CD4-positive, alpha-beta T cell treated with Interleukin-17A for 4 hours (primary cell): Measurements from ENCODE around the gene SMOC2.

Experiments
- DNase-seq: peaks from one replicate; pipeline ENCODE4 v3.0.0-alpha.2; 2020; ENCODE audit warnings: mixed read lengths

The SMOC2 gene

DNA sequence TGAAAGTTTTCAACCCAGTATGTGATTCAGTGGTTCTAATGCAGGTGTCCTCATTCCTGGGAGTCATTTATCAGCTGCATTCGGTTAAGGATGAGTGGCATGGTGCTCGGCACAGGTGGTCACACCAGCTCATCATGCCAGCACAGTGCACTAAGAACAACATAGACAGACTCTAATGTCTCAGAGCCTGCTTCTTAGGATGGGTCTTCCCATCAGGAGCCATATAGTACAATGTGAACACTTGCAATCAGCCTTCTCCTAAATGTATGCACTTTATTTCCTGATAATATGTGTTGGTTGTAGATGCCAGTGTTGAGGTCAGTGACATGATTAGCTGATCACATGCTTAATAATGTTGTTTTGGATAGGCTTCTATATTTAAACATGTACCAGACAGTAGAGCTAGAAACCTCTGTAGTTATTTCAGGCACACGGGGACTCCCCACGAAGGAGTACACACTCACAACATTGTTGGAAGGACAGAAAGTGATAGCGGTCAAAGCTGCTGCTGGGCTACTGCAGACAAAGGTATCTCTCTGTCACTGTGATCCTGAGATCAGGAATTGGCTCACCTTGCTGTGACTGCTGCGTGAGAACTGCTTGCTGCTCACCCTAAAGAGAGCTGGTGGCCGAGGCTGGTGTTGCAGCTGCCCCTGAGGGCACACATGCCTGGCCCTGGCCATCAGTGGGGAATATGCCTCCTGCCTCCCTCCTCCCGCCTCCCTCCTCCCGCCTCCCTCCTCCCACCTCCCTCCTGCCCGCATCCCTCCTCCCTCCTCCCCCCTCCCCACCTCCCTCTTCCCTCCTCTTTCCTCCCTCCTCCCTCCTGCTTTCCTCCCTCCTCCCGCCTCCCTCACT lies 195.4 kb downstream of the SMOC2 start:
- no peak for DNase-seq

- DNase-seq = no peak
These were observed 196.8 kb downstream of the SMOC2 start for GRCh38 chr6:168637834-168638233.

DNA sequence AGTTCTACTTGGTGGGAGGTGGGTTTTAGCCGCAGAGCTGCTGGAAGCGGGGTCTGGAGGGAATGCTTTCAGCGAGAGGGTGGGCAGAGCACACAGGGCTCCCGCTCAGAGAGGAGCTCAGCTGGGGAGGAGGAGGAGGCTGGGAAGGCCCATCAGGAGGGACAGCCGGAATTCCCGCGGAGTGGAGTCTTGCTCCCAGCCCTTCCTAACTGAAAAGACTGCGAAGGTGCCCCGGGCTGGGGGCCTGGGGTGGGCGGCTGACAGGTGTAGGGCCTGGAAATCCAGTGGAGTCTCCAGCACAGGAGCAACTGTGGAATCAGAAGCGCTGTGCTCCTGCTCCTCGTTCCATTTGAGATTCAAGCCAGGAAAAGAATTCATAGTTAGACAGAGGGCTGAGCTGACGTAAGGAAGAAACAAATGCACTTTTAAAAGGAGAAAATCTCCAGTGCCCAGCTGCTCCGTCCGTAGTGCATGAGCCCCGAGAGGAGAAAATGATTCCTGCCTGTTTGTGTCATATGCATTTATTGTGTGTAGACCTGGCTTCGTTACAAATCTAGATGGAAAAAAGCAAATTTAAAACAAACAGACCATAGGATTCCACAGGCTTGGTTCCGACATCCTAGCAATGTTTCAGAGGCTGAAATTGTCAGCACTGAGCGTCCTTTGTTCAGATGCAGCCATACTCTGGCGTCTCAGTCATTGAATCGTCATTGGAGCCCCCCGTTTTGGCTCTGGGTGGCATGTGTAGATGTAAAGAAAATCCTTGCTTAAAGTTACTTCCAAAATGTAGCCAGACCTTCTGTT lies 197.7 kb downstream of the SMOC2 start:
- no peak for DNase-seq

- no peak for DNase-seq
These were observed 199.2 kb downstream of the SMOC2 start for GRCh38 chr6:168640181-168640580.

DNA sequence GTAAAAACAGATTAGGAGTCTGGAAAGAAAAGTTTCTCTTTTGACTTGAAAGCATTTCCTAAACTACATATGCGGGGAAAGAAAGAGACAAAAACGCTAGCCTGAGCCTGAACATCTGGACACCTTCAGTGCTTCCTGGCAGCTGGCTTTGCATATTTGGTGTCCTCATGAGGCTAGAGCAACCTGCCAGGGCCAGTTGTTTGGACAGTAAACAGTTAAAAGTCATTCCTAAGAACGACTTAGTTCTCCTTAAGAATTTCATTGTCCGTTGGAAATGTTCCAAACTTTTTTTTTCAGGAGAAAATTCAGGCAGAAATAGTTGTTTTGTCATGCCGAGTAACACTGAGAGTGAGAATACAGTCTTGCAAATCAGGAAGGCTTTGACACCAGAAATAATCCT lies 199.8 kb downstream of the SMOC2 start:
- DNase-seq = no peak

- no peak for DNase-seq
These were observed 200.5 kb downstream of the SMOC2 start for GRCh38 chr6:168641446-168641845.

- DNase-seq = no peak
These were observed 202.4 kb downstream of the SMOC2 start for GRCh38 chr6:168643401-168643800.

DNA sequence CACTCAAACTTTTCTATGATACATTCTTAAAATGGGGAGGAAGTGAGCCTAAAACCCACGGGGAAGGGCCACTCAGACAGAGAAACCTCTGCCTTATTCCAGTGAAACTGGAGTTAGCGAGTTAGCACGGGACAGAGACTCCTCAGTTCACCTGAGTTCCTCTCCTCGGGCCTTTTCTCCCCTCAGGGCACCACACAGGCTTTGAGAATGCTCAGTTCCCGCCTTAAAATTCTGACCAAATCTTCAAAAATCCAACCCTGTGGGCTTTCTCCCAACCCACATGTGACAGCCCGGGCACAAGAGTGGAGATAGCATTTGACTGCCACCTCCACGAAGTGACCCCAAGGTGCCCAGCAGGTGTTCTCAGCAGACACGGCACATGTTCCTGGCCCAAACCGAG lies 204.3 kb downstream of the SMOC2 start:
- no peak for DNase-seq

- DNase-seq = no peak
These were observed 206.3 kb downstream of the SMOC2 start for GRCh38 chr6:168647271-168647670.

- no peak for DNase-seq
These were observed 207.5 kb downstream of the SMOC2 start for GRCh38 chr6:168648240-168649125.

DNA sequence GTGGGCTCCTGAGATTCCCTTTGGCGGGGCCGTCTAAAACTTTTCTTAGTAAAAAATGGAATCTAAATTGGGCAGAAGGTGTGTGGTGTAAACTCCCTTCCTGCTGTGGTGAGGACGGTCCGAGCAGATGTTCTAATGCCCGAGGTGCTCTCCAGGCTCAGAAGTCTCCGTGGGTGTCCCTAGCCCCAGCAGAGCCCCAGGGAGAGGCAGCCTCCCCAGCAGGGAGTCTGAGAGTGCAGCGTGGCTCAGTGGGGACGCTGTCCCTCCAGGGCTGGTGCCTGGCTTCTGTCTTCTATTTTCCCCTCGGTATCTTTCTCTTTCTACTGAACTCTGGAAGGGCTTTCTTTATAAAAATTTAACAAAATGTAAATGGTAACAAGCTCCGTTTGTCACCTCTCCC lies 208.2 kb downstream of the SMOC2 start:
- no peak for DNase-seq

- DNase-seq = no peak
These were observed 209.7 kb downstream of the SMOC2 start for GRCh38 chr6:168650671-168651111.

DNA sequence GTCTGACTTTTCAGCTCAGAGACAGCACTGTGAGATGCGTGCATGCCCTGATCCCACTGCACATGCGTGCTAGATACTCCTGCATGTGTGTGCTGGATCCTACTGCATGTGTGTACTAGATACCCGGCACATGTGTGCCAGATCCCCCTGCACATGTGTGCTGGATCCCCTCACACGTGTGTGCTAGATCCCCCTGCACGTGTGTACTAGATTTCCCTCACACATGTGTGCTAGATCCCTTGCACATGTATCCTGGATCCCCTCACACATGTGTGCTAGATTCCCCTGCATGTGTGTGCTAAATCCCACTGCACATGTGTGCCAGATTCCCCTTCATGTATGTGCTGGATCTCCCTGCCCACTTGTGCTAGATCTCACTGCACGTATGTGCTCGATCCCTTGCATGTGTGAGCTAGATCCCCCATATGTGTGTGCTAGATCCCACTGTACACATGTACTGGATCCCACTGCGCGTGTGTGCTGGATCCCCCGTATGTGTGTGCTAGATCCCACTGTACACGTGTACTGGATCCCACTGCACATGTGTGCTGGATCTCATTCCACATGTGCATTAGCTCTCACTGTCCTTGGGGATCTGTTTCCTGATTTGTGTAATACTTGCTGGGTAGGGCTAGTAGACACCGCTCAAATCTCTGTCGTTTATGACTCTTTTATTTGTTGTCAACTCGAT lies 214.6 kb downstream of the SMOC2 start:
- DNase-seq = no peak

- DNase-seq = no peak
These were observed 217.1 kb downstream of the SMOC2 start for GRCh38 chr6:168658059-168658458.

DNA sequence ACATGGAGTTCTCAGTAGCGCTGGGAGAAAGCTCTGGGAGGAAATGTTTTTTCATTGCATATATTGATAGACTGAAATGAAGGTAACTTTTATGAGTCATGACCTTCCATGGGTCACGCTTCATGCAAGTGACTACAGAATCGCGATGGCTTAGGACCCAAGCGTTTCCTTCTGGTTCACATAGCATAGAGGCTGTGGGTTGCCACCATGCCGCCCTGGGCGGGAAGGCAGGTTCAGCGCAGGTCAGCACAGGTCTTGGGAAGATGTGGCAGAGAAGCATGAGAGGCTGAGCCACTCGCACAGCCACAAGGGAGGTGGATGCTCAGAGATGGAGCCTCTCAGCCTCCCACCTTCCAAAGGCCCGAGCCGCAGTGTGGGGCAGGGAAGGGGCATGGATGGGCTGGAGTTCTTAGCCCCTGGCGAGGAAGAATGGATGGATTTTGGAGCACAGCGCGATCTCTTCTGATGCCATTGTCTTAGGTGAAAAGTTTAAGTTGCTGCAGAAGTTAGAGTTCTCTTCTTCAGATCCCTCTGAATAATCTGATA lies 219.5 kb downstream of the SMOC2 start:
- DNase-seq = no peak

DNA sequence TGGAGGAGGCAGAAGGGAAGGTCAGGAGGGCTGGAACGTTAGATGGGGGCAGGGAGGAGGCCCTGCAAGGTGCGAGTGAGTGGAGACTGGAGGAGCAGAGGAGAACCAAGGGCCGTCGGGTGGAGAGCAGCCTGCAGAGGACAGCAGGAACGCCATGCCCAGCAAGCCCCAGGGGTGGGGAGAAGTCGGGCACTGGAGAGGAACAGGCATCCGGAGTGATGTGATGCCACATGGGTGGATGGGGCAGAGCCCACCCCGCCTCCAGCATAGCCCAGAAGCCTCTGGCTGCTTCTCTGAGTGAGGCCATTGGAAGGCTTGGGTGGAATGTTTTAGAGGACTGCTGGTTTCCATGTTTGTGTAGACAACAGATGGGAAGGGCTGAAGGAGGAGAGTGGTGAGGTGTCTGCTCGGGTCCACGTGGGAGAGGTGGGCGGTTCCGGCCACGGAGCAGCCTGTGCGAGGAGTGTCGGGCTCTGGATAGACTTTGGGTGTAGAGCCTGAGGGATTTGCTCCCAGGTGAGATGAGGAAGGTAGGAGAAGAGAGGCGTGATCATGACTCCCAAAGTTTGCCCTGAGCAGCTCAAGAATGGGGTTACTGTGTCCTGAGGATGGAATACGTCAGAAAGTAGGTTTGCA lies 221.4 kb downstream of the SMOC2 start:
- no peak for DNase-seq

GRCh38 chr6:168663041-168663440 lies 222.1 kb downstream of the SMOC2 start:
- no peak for DNase-seq

DNA sequence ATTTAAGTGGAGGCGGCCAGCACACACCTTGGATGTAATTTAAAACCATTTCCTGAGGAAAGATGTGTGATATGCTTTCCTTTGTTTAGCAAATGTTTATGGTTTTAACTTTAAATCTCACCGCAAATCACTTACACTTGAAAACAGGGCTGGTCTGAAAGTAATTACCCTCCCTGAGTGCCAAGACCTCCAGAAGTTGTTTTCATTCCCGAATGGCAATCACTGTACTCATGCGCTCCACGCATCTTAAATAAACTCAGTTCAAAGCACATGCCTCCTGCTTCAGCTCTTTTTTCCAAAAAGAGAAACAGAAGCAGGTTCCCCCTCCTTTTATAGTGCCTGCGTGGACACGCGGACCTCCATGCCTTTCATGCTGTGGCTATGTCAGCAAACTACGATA lies 224.0 kb downstream of the SMOC2 start:
- no peak for DNase-seq

DNA sequence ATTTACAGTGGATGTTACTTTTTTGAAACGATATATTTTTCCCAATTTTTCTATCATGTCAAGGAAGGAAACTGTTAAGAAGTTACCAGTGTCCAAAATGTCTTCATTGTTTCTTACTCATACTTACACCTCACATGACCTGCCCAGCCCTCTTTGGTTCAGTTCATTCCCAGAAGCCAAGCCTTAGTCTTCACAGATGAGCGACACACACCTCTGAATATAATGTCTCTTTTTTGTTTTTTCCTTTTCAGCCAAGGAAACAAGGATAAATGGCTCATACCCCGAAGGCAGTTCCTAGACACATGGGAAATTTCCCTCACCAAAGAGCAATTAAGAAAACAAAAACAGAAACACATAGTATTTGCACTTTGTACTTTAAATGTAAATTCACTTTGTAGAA lies 225.2 kb downstream of the SMOC2 start:
- DNase-seq = no peak

DNA sequence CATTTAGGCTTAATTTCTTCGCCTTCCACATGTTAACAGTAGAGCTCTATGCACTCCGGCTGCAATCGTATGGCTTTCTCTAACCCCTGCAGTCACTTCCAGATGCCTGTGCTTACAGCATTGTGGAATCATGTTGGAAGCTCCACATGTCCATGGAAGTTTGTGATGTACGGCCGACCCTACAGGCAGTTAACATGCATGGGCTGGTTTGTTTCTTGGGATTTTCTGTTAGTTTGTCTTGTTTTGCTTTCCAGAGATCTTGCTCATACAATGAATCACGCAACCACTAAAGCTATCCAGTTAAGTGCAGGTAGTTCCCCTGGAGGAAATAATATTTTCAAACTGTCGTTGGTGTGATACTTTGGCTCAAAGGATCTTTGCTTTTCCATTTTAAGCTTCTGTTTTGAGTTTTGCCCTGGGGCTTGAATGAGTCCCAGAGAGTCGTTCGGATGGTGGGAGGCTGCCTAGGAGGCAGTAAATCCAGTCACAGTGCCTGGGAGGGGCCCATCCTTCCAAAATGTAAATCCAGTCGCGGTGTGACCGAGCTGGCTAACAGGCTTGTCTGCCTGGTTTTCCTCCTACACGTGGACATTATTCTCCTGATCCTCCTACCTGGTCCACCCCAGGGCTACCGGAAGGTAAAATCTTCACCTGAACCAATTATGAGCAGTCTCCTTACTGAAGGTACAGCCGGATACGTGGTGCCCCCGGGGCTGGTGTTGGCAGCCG lies 225.9 kb downstream of the SMOC2 start:
- no peak for DNase-seq

DNA sequence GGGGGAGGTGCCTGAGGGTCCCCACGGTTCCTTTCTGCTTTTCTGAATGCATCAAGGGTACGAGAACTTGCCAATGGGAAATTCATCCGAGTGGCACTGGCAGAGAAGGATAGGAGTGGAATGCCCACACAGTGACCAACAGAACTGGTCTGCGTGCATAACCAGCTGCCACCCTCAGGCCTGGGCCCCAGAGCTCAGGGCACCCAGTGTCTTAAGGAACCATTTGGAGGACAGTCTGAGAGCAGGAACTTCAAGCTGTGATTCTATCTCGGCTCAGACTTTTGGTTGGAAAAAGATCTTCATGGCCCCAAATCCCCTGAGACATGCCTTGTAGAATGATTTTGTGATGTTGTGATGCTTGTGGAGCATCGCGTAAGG lies 226.4 kb downstream of the SMOC2 start:
- DNase-seq = no peak
